Neural cell (in vitro differentiated cells): Measurements from ENCODE around the gene DLG2. TPM values are rescaled to one million over a fixed set of nuclear protein-coding genes. Genes with fewer than 3 reads are reported as not detected.

Experiments
- H2AFZ ChIP-seq: fragments of 200-600, 300-800 bp; sonication (generic), shearing (Covaris generic); 2 replicates; pipeline ENCODE4 v1.6.0; 2014; ENCODE audit warnings: low read depth, mild to moderate bottlenecking, antibody characterized with exemption, low read length, moderate library complexity
- H3F3A ChIP-seq: fragments of 200-600 bp; shearing (Covaris generic); 2 replicates; pipeline ENCODE4 v1.6.1; 2016; ENCODE audit warnings: mild to moderate bottlenecking, moderate library complexity, mixed read lengths, antibody characterized with exemption, low read length; ENCODE audit not compliant: insufficient read depth, poor library complexity, severe bottlenecking
- H3K27ac ChIP-seq: fragments of 200-600, 300-800 bp; sonication (generic), shearing (Covaris generic); 2 replicates; pipeline ENCODE4 v1.5.1; 2014; ENCODE audit warnings: mild to moderate bottlenecking, low read length, moderate library complexity
- H3K27me3 ChIP-seq: fragments of 300-800, 200-600 bp; sonication (generic), shearing (Covaris generic); 2 replicates; pipeline ENCODE4 v1.6.0; 2014; ENCODE audit warnings: mild to moderate bottlenecking, low read depth, low read length, moderate library complexity; ENCODE audit not compliant: insufficient read depth
- H3K36me3 ChIP-seq: fragments of 300-800, 200-600 bp; sonication (generic), shearing (Covaris generic); 2 replicates; pipeline ENCODE4 v1.5.1; 2014; ENCODE audit warnings: mild to moderate bottlenecking, antibody characterized with exemption, low read length, moderate library complexity; ENCODE audit not compliant: insufficient read depth
- H3K4me2 ChIP-seq: fragments of 300-800, 200-600 bp; sonication (generic), shearing (Covaris generic); 2 replicates; pipeline ENCODE4 v1.6.0; 2014; ENCODE audit warnings: mild to moderate bottlenecking, low read length
- H3K4me3 ChIP-seq: fragments of 300-800, 200-600 bp; sonication (generic), shearing (Covaris generic); 2 replicates; pipeline ENCODE4 v1.5.1; 2014; ENCODE audit warnings: mild to moderate bottlenecking, low read length, moderate library complexity
- H3K79me2 ChIP-seq: fragments of 200-600 bp; shearing (Covaris generic); replicated peaks from 2 replicates; pipeline ENCODE4 v1.6.0; 2014; ENCODE audit warnings: mild to moderate bottlenecking, low read length, moderate library complexity; ENCODE audit not compliant: insufficient read depth
- H3K9ac ChIP-seq: fragments of 300-800, 200-600 bp; sonication (generic), shearing (Covaris generic); 2 replicates; pipeline ENCODE4 v1.6.1; 2016; ENCODE audit warnings: mild to moderate bottlenecking, low read length, mixed read lengths
- H3K9me2 ChIP-seq: fragments of 200-600 bp; shearing (Covaris generic); 2 replicates; pipeline ENCODE4 v1.6.1; 2016; ENCODE audit warnings: mild to moderate bottlenecking, low read length, mixed read lengths; ENCODE audit not compliant: insufficient read depth
- H3K9me3 ChIP-seq: fragments of 200-600, 300-800 bp; sonication (generic), shearing (Covaris generic); 2 replicates; pipeline ENCODE4 v1.6.1; 2016; ENCODE audit warnings: mild to moderate bottlenecking, mixed run types, low read length, moderate library complexity, mixed read lengths
- H4K20me1 ChIP-seq: fragments of 200-600 bp; shearing (Covaris generic); 2 replicates; pipeline ENCODE4 v1.6.1; 2016; ENCODE audit warnings: mild to moderate bottlenecking, mixed run types; ENCODE audit not compliant: insufficient read depth
- CTCF ChIP-seq: fragments of 450-650 bp; IDR thresholded peaks from 2 replicates; pipeline ENCODE4 v1.5.1; 2014; ENCODE audit warnings: antibody characterized with exemption, mild to moderate bottlenecking, moderate library complexity; ENCODE audit not compliant: poor library complexity, severe bottlenecking
- EP300 ChIP-seq: fragments of 450-650 bp; conservative IDR thresholded peaks from 2 replicates; pipeline ENCODE4 v1.6.1; 2014; ENCODE audit warnings: antibody characterized with exemption, mild to moderate bottlenecking, moderate library complexity; ENCODE audit not compliant: poor library complexity, severe bottlenecking
- EZH2 ChIP-seq: fragments of 200-600, 300-800 bp; shearing (Covaris generic), sonication (generic); IDR thresholded peaks from 2 replicates; pipeline ENCODE4 v1.6.1; 2014; ENCODE audit warnings: antibody characterized with exemption, low read length, borderline replicate concordance, mild to moderate bottlenecking; ENCODE audit not compliant: insufficient read depth, poor library complexity, severe bottlenecking
- MXI1 ChIP-seq: fragments of 450-650 bp; conservative IDR thresholded peaks from 2 replicates; pipeline ENCODE4 v1.6.1; 2014; ENCODE audit warnings: antibody characterized with exemption, mild to moderate bottlenecking; ENCODE audit not compliant: poor library complexity, severe bottlenecking
- POLR2AphosphoS5 ChIP-seq: IDR thresholded peaks from 2 replicates; pipeline ENCODE4 v1.6.1; 2012
- RAD21 ChIP-seq: fragments of 450-650 bp; conservative IDR thresholded peaks from 2 replicates; pipeline ENCODE4 v1.6.1; 2014; ENCODE audit warnings: antibody characterized with exemption, mild to moderate bottlenecking, moderate library complexity
- REST ChIP-seq: IDR thresholded peaks from 2 replicates; pipeline ENCODE4 v1.6.1; 2012; ENCODE audit warnings: borderline replicate concordance
- SMC3 ChIP-seq: fragments of 450-650 bp; conservative IDR thresholded peaks from 2 replicates; pipeline ENCODE4 v1.6.1; 2014; ENCODE audit warnings: antibody characterized with exemption, mild to moderate bottlenecking, moderate library complexity; ENCODE audit not compliant: poor library complexity
- TAF1 ChIP-seq: IDR thresholded peaks from 2 replicates; pipeline ENCODE4 v1.6.1; 2012; ENCODE audit warnings: low read depth
- polyA plus RNA-seq: library from polyadenylated mRNA; depleted of rRNA; stranded (reverse); fragments of >200 nt; gene quantifications from 2 replicates; pipeline ENCODE4 v1.2.3, GENCODE V29; 2014

The DLG2 gene
- polyA plus RNA-seq, 1 donor from 2014 or later = 179 TPM

GRCh38 chr11:83782329-83782728 lies 1844.8 kb downstream of the DLG2 start:
- TF ChIP-seq REST (no peak), CTCF (no peak), EP300 (no peak)
- Histone ChIP-seq H3K36me3 (no peaks in the 10 kb centered on the region), H3K9me3 (no peaks in the 10 kb centered on the region), H3K4me2 (no peak overlapping the region), H3F3A (no peaks in the 10 kb centered on the region), H3K27me3 (no peaks in the 10 kb centered on the region), H2AFZ (no peak overlapping the region), H3K4me3 (no peak overlapping the region), H3K79me2 (no peaks in the 10 kb centered on the region), H3K9ac (no peak overlapping the region), H4K20me1 (no peaks in the 10 kb centered on the region), H3K27ac (no peak overlapping the region), H3K9me2 (no peaks in the 10 kb centered on the region)

GRCh38 chr11:83779876-83780275 lies 1847.3 kb downstream of the DLG2 start:
- H3K4me3 ChIP-seq = no peak overlapping the region
- TF ChIP-seq SMC3 (no peak), EP300 (no peak), MXI1 (no peak), REST (no peak), POLR2AphosphoS5 (no peak), EZH2 (no peak), TAF1 (no peak), RAD21 (no peak)
- no peak overlapping the region for H3K4me2 ChIP-seq
- no peaks in the 10 kb centered on the region for H3K79me2 ChIP-seq
- H3K9me2 ChIP-seq = no peaks in the 10 kb centered on the region
- H3K9ac ChIP-seq = no peak overlapping the region
- H3F3A ChIP-seq = no peaks in the 10 kb centered on the region
- no peaks in the 10 kb centered on the region for H3K9me3 ChIP-seq
- no peak overlapping the region for H2AFZ ChIP-seq
- no peaks in the 10 kb centered on the region for H3K36me3 ChIP-seq
- no peaks in the 10 kb centered on the region for H3K27me3 ChIP-seq
- no peak overlapping the region for H3K27ac ChIP-seq
- H4K20me1 ChIP-seq = no peaks in the 10 kb centered on the region
